GM12878 (cell line): Measurements from ENCODE around the gene LARGE1. TPM values are rescaled to one million over a fixed set of nuclear protein-coding genes. Genes with fewer than 3 reads are reported as not detected.

Experiments used
- ATAC-seq: fragments of 200-7000 bp; cut with Tn5 transposase; 3 replicates; pipeline ENCODE4 v1.9.1; 2020; ENCODE audit warnings: mild to moderate bottlenecking, moderate library complexity
- BruUV-seq: library from RNA; stranded (reverse); fragments of 400-500 nt; replicated peaks from 2 replicates; lab custom pipeline; 2021; lab: Mats Ljungman, UMichigan
- CTCF ChIA-PET: fragments of 300-600 bp; sonication (Branson Sonifier 250); formaldehyde crosslinking; extraction: SDS; loops from one replicate; lab custom pipeline; 2021; ENCODE audit warnings: inconsistent platforms; lab: Yijun Ruan, JAX
- POLR2A ChIA-PET: fragments of 350-600 bp; formaldehyde crosslinking; extraction: SDS; loops from one replicate; lab custom pipeline; 2021; ENCODE audit warnings: inconsistent platforms; lab: Charles Lee
- RAD21 ChIA-PET: fragments of 300-600 bp; sonication (Branson Sonifier 250); formaldehyde crosslinking; loops from one replicate; lab custom pipeline; 2023; ENCODE audit warnings: antibody characterized with exemption; ENCODE audit not compliant: unreplicated experiment; lab: Charles Lee
- SMC1A ChIA-PET: fragments of 300-600 bp; sonication (Branson Sonifier 250); formaldehyde crosslinking; loops from one replicate; lab custom pipeline; 2023; ENCODE audit not compliant: unreplicated experiment, uncharacterized antibody; lab: Charles Lee
- DNase-seq: peaks from one replicate; pipeline ENCODE4 v3.0.0-alpha.2; 2011; ENCODE audit warnings: low read depth, low spot score
- FAIRE-seq: peaks from 3 replicates; lab custom pipeline; 2011; peaks lifted over from hg19 to GRCh38; lab: Jason Lieb, UNC
- H2AFZ ChIP-seq: 2 replicates; pipeline ENCODE4 v1.6.0; 2011; ENCODE audit warnings: low read depth, low read length, control low read depth; ENCODE audit not compliant: control insufficient read depth
- H3K27ac ChIP-seq: 2 replicates; pipeline ENCODE4 v1.5.1; 2011; ENCODE audit warnings: control low read depth; ENCODE audit not compliant: control insufficient read depth, insufficient read depth
- H3K27me3 ChIP-seq, 2 experiments: replicated peaks in 1 of 2; 2 replicates each; pipeline versions ENCODE4 v1.6.0 to v1.6.1; 2011; ENCODE audit warnings: low read length in 1 of 2; ENCODE audit not compliant: control insufficient read depth in 2 of 2, insufficient read depth in 2 of 2
- H3K36me3 ChIP-seq, 2 experiments: 2 replicates each; pipeline ENCODE4 v1.5.1; 2011; ENCODE audit warnings: low read length in 1 of 2; ENCODE audit not compliant: control insufficient read depth in 2 of 2, insufficient read depth in 2 of 2
- H3K4me1 ChIP-seq: 2 replicates; pipeline ENCODE4 v1.6.1; 2011; ENCODE audit warnings: mild to moderate bottlenecking, low read length, moderate library complexity, mixed read lengths; ENCODE audit not compliant: control insufficient read depth, insufficient read depth
- H3K4me2 ChIP-seq: 2 replicates; pipeline ENCODE4 v1.6.0; 2011; ENCODE audit warnings: control low read depth; ENCODE audit not compliant: control insufficient read depth, insufficient read depth
- H3K4me3 ChIP-seq: fragments of 200-600 bp; sonication (generic); 2 replicates; pipeline ENCODE4 v1.5.1; 2016
- H3K79me2 ChIP-seq: 2 replicates; pipeline ENCODE4 v1.6.0; 2011; ENCODE audit warnings: low read length; ENCODE audit not compliant: control insufficient read depth, insufficient read depth
- H3K9ac ChIP-seq: 2 replicates; pipeline ENCODE4 v1.8.0; 2011; ENCODE audit warnings: low read length, control low read depth, mixed read lengths; ENCODE audit not compliant: control insufficient read depth, insufficient read depth
- H3K9me3 ChIP-seq: replicated peaks from 3 replicates; pipeline ENCODE4 v1.5.1; 2011; ENCODE audit warnings: mild to moderate bottlenecking, low read length; ENCODE audit not compliant: control insufficient read depth, insufficient read depth
- H4K20me1 ChIP-seq: 2 replicates; pipeline ENCODE4 v1.6.0; 2011; ENCODE audit not compliant: control insufficient read depth, insufficient read depth
- CBFB ChIP-seq: IDR thresholded peaks from 2 replicates; pipeline ENCODE4 v1.6.1; 2016; ENCODE audit warnings: antibody characterized with exemption, low read depth
- CHD4 ChIP-seq: fragments of 200-600 bp; sonication (generic); IDR thresholded peaks from 2 replicates; pipeline ENCODE4 v1.6.1; 2016; ENCODE audit warnings: mild to moderate bottlenecking
- CREM ChIP-seq: IDR thresholded peaks from 2 replicates; pipeline ENCODE4 v1.6.1; 2014; ENCODE audit warnings: antibody characterized with exemption, low read depth
- EGR1 ChIP-seq, 2 experiments: IDR thresholded peaks; 1 replicate in 1 of 2; 2 replicates in 1 of 2; pipeline ENCODE4 v1.6.1; 2011 to 2012; ENCODE audit warnings: low read depth in 2 of 2, low read length in 2 of 2, borderline replicate concordance in 1 of 2, mild to moderate bottlenecking in 1 of 2, moderate library complexity in 1 of 2
- HDAC6 ChIP-seq: fragments of 200-600 bp; sonication (generic); IDR thresholded peaks from one replicate; pipeline ENCODE4 v1.8.0; 2017; ENCODE audit warnings: antibody characterized with exemption; ENCODE audit not compliant: unreplicated experiment
- HDGF ChIP-seq: fragments of 450-650 bp; IDR thresholded peaks from 2 replicates; pipeline ENCODE4 v1.6.1; 2016; ENCODE audit warnings: antibody characterized with exemption
- MXI1 ChIP-seq: fragments of 150-350 bp; IDR thresholded peaks from 2 replicates; pipeline ENCODE4 v1.6.1; 2011; ENCODE audit warnings: low read depth, mild to moderate bottlenecking, inconsistent platforms, low read length, improper control_type of control experiment
- NR2C1 ChIP-seq: fragments of 450-650 bp; IDR thresholded peaks from 2 replicates; pipeline ENCODE4 v1.6.1; 2017; ENCODE audit warnings: antibody characterized with exemption, mild to moderate bottlenecking, moderate library complexity
- PAX8 ChIP-seq: fragments of 450-650 bp; IDR thresholded peaks from 2 replicates; pipeline ENCODE4 v1.6.1; 2017; ENCODE audit warnings: mild to moderate bottlenecking, moderate library complexity
- POLR2AphosphoS5 ChIP-seq: IDR thresholded peaks from 2 replicates; pipeline ENCODE4 v1.6.1; 2011; ENCODE audit warnings: mild to moderate bottlenecking, low read length, inconsistent platforms
- RAD51 ChIP-seq: fragments of 450-650 bp; IDR thresholded peaks from 2 replicates; pipeline ENCODE4 v1.6.1; 2016; ENCODE audit warnings: moderate library complexity, mild to moderate bottlenecking, inconsistent platforms
- RB1 ChIP-seq: fragments of 450-650 bp; formaldehyde crosslinking; IDR thresholded peaks from 2 replicates; pipeline ENCODE4 v1.6.1; 2017; ENCODE audit warnings: mild to moderate bottlenecking, borderline replicate concordance
- RBBP5 ChIP-seq: fragments of 200-600 bp; sonication (generic); conservative IDR thresholded peaks from 2 replicates; pipeline ENCODE4 v1.6.1; 2016
- RFX5 ChIP-seq: IDR thresholded peaks from 2 replicates; pipeline ENCODE4 v1.6.1; 2011; ENCODE audit warnings: low read depth, low read length, improper control_type of control experiment
- ZSCAN29 ChIP-seq: fragments of 450-650 bp; IDR thresholded peaks from 2 replicates; pipeline ENCODE4 v1.6.1; 2017; ENCODE audit warnings: mild to moderate bottlenecking, moderate library complexity
- ZZZ3 ChIP-seq: IDR thresholded peaks from 2 replicates; pipeline ENCODE4 v1.6.1; 2011; ENCODE audit warnings: low read depth; ENCODE audit not compliant: control insufficient read depth, insufficient read length
- WGBS: methylation state at CpG from one replicate; pipeline ENCODE4 v1.1.6; 2016; ENCODE audit warnings: low lambda C conversion rate; ENCODE audit not compliant: insufficient replicate concordance, insufficient coverage; ENCODE audit errors: missing lambda C conversion rate; 5-methylcytosine and 5-hydroxymethylcytosine counted together
- in situ Hi-C: fragments of 300-500 bp; cut with MboI; formaldehyde crosslinking; loops from 9 replicates; pipeline ENCODE4 v1.14.3; 2018; ENCODE audit warnings: mixed read lengths
- intact Hi-C: fragments of 100-400 bp; cut with micrococcal nuclease; formaldehyde crosslinking; loops from one replicate; pipeline ENCODE4 v1.14.2; 2022; ENCODE audit not compliant: unreplicated experiment
- polyA plus RNA-seq, 11 experiments: library from polyadenylated mRNA; depleted of rRNA in 4 of 11; unstranded in 6 of 11; stranded (reverse) in 5 of 11; fragments of >200 nt; fragmentation: Nextera tagmentation in 4 of 11; fragmentation: Illumina TruSeq in 1 of 11; extraction: Ambion mirVana in 4 of 11; extraction: Trizol in 1 of 11; gene quantifications; 1 replicate in 1 of 11; 2 replicates in 10 of 11; pipeline versions ENCODE4 v1.2.1 to v1.2.3, GENCODE V29; 2011 to 2016; ENCODE audit warnings: inconsistent platforms in 2 of 11, missing spikeins in 2 of 11, low read depth in 1 of 11
- total RNA-seq, 4 experiments: library from RNA; depleted of rRNA in 3 of 4; stranded (reverse); fragments of >200 nt in 3 of 4; fragmentation: Illumina TruSeq in 1 of 4; extraction: Trizol in 1 of 4; gene quantifications; 2 replicates each; pipeline versions ENCODE4 v1.2.1 to v1.2.3, GENCODE V29; 2013 to 2021
- TF ChIP-seq, protein P1 (sequence below): fragments of 450-650 bp; conservative IDR thresholded peaks from 2 replicates; pipeline ENCODE4 v1.6.1; 2017; ENCODE audit warnings: mild to moderate bottlenecking, moderate library complexity
- TF ChIP-seq, protein P2 (sequence below): fragments of 450-650 bp; IDR thresholded peaks from 2 replicates; pipeline ENCODE4 v1.6.1; 2017; ENCODE audit warnings: borderline replicate concordance
- TF ChIP-seq, protein P3 (sequence below): fragments of 450-650 bp; IDR thresholded peaks from 2 replicates; pipeline ENCODE4 v1.6.1; 2017; ENCODE audit warnings: mild to moderate bottlenecking, moderate library complexity

LARGE1 gene
- total and polyA plus RNA-seq, 10 of the 15 experiments (the other 5 are each of a cell fraction or from before 2014, with no cell fraction given): 3.2 to 41.4 (median 17.3) TPM

DNA sequence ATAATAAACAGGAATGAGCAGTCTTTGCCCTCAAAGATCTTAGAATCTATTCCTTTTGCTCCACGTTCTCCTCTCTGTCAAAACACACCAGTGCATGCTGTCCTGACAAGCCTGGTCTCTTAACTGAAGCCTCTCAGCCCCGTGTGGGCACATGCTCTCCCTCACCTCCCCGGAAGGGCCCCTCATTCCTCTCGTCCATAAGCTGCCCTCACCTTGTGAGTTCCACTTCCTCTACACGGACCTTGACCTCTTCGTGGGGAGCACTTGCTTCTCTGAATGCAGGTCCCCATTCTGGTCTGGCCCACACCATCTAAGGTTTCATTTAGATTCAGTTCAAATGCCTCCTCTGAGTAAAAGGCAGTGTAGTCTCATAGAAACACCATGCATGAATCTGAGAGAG lies 449.8 kb downstream of the LARGE1 start:
- FAIRE-seq (peak; percentile 44), ATAC-seq (peak; percentile 53), DNase-seq (peak; percentile 52)
- peak overlapping the region; percentile 53 for H3K9ac ChIP-seq
- in situ Hi-C loops (loop anchor here (5.0 to 10.0 kb wide), 2 partner anchors 97 to 1654 kb away; no protein-coding TSS in a partner anchor), intact Hi-C loops (loop anchor here (5.0 kb wide), 1 partner anchor 1657 kb away; no protein-coding TSS in a partner anchor)
- H3K9me3 ChIP-seq: no peaks in the 10 kb centered on the region
- 7% methylated on average over 6 of the region's 6 CpGs for WGBS
- ChIA-PET POLR2A (interaction anchor here (0.6 to 0.8 kb wide), 3 partner anchors 11 to 131 kb away, joined by 3 to 4 read pairs (median 3); no protein-coding TSS in a partner anchor), RAD21 (interaction anchor here (0.7 to 2.2 kb wide), 2 partner anchors 28 to 171 kb away, joined by 3 to 7 read pairs; no protein-coding TSS in a partner anchor), SMC1A (interaction anchor here (1.1 to 3.3 kb wide), 6 partner anchors 33 to 199 kb away, joined by 3 to 17 read pairs (median 8); no protein-coding TSS in a partner anchor), CTCF (interaction anchor here (0.9 to 6.1 kb wide), 3 partner anchors 22 to 200 kb away, joined by 3 to 34 read pairs (median 3); no protein-coding TSS in a partner anchor)
- peaks cover 42% of the 10 kb centered on the region for H3K4me1 ChIP-seq
- BruUV-seq: no TSS peak
- no peaks in the 10 kb centered on the region for H3K27me3 ChIP-seq
- peak overlapping the region; percentile 20; the same call in 1 of the 2 replicates for H3K4me3 ChIP-seq
- H3K36me3 ChIP-seq: no peaks in the 10 kb centered on the region
- peaks cover 2% of the 10 kb centered on the region; the same call in 1 of the 2 replicates for H3K79me2 ChIP-seq
- H2AFZ ChIP-seq: peak overlapping the region; percentile 62
- H3K27ac ChIP-seq: peak overlapping the region; percentile 99
- no peaks in the 10 kb centered on the region for H4K20me1 ChIP-seq
- H3K4me2 ChIP-seq: peak overlapping the region; percentile 71
- TF ChIP-seq, protein P1, sequence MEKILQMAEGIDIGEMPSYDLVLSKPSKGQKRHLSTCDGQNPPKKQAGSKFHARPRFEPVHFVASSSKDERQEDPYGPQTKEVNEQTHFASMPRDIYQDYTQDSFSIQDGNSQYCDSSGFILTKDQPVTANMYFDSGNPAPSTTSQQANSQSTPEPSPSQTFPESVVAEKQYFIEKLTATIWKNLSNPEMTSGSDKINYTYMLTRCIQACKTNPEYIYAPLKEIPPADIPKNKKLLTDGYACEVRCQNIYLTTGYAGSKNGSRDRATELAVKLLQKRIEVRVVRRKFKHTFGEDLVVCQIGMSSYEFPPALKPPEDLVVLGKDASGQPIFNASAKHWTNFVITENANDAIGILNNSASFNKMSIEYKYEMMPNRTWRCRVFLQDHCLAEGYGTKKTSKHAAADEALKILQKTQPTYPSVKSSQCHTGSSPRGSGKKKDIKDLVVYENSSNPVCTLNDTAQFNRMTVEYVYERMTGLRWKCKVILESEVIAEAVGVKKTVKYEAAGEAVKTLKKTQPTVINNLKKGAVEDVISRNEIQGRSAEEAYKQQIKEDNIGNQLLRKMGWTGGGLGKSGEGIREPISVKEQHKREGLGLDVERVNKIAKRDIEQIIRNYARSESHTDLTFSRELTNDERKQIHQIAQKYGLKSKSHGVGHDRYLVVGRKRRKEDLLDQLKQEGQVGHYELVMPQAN: no peak
- TF ChIP-seq ZSCAN29: no peak
- no peak for TF ChIP-seq PAX8
- no peak for TF ChIP-seq RFX5
- TF ChIP-seq POLR2AphosphoS5: peak; percentile 64
- TF ChIP-seq NR2C1: peak; percentile 17; the same call in 1 of the 2 replicates
- TF ChIP-seq CBFB: 0 out of 2 replicates have a peak, but pooled peaks have one; percentile 30
- no peak for TF ChIP-seq MXI1
- no peak for TF ChIP-seq HDAC6
- TF ChIP-seq EGR1 (IDR thresholded peaks at IDR 0.05; ENCODE audit: borderline replicate concordance in 1 of 2, low read depth in 2 of 2, low read length in 2 of 2): no peak
- no peak for TF ChIP-seq RAD51
- TF ChIP-seq CHD4: no peak
- TF ChIP-seq, protein P2, sequence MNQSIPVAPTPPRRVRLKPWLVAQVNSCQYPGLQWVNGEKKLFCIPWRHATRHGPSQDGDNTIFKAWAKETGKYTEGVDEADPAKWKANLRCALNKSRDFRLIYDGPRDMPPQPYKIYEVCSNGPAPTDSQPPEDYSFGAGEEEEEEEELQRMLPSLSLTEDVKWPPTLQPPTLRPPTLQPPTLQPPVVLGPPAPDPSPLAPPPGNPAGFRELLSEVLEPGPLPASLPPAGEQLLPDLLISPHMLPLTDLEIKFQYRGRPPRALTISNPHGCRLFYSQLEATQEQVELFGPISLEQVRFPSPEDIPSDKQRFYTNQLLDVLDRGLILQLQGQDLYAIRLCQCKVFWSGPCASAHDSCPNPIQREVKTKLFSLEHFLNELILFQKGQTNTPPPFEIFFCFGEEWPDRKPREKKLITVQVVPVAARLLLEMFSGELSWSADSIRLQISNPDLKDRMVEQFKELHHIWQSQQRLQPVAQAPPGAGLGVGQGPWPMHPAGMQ: no peak
- TF ChIP-seq, protein P3, sequence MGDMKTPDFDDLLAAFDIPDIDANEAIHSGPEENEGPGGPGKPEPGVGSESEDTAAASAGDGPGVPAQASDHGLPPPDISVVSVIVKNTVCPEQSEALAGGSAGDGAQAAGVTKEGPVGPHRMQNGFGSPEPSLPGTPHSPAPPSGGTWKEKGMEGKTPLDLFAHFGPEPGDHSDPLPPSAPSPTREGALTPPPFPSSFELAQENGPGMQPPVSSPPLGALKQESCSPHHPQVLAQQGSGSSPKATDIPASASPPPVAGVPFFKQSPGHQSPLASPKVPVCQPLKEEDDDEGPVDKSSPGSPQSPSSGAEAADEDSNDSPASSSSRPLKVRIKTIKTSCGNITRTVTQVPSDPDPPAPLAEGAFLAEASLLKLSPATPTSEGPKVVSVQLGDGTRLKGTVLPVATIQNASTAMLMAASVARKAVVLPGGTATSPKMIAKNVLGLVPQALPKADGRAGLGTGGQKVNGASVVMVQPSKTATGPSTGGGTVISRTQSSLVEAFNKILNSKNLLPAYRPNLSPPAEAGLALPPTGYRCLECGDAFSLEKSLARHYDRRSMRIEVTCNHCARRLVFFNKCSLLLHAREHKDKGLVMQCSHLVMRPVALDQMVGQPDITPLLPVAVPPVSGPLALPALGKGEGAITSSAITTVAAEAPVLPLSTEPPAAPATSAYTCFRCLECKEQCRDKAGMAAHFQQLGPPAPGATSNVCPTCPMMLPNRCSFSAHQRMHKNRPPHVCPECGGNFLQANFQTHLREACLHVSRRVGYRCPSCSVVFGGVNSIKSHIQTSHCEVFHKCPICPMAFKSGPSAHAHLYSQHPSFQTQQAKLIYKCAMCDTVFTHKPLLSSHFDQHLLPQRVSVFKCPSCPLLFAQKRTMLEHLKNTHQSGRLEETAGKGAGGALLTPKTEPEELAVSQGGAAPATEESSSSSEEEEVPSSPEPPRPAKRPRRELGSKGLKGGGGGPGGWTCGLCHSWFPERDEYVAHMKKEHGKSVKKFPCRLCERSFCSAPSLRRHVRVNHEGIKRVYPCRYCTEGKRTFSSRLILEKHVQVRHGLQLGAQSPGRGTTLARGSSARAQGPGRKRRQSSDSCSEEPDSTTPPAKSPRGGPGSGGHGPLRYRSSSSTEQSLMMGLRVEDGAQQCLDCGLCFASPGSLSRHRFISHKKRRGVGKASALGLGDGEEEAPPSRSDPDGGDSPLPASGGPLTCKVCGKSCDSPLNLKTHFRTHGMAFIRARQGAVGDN: peak; percentile 98
- no peak for TF ChIP-seq ZZZ3
- no peak for TF ChIP-seq CREM
- TF ChIP-seq RBBP5: no peak
- TF ChIP-seq RB1: no peak
- TF ChIP-seq HDGF: no peak
